Nasal cavity respiratory epithelium epithelial cell of viscerocranial mucosa (primary cell): ENCODE data around the gene KDM5C. TPM values are rescaled to one million over a fixed set of nuclear protein-coding genes. Genes with fewer than 3 reads are reported as not detected.

Experiments used
- total RNA-seq: library from RNA; depleted of rRNA; stranded (reverse); fragments of >200 nt; gene quantifications from 2 replicates; pipeline ENCODE4 v1.2.3, GENCODE V29; 2014

The KDM5C gene
- total RNA-seq, result 104 and 185 TPM in 2 replicates

GRCh38 chrX:53224860-53225797 is at the start of gene KDM5C:
Gene KDM5C (minus strand): TSS chrX:53225207. CDS start chrX:53224889, 318 bp downstream.

Other genes starting within 250 kb of the KDM5C start
- gene GPR173, start 176.4 kb downstream of the KDM5C start, total RNA-seq, result under 0.01 and 0.07 TPM in 2 replicates
- gene TSPYL2, start 142.8 kb downstream of the KDM5C start, total RNA-seq, result 8.8 and 17.8 TPM in 2 replicates
- 3.8 and 10.0 TPM in 2 replicates for gene KANTR, start 131.1 kb downstream of the KDM5C start, total RNA-seq
- 2.7 and 10.8 TPM in 2 replicates for gene IQSEC2, start 56.4 kb upstream of the KDM5C start, total RNA-seq
- 7.9 and 31.2 TPM in 2 replicates for gene SMC1A, start 197.4 kb upstream of the KDM5C start, total RNA-seq
- gene RIBC1, start 197.7 kb upstream of the KDM5C start, total RNA-seq, result 0.34 and 0.50 TPM in 2 replicates
- gene HSD17B10, start 209.2 kb upstream of the KDM5C start, total RNA-seq, result 46.1 and 49.6 TPM in 2 replicates